Measurements from ENCODE around the gene TTR. TPM values are rescaled to one million over a fixed set of nuclear protein-coding genes. Genes with fewer than 3 reads are reported as not detected.
A peak's percentile ranks its signal among the peaks of the same experiment; 100 is the strongest.

The TTR gene
- total and polyA plus RNA-seq, 2 experiments from 2014 or later = not detected

GRCh38 chr18:31548853-31549252 lies 42.8 kb upstream of the TTR start:
- Histone ChIP-seq H3K27me3 (ENCODE audit: insufficient read depth) (no peaks in the 10 kb centered on the region), H3K4me2 (no peak overlapping the region), H4K20me1 (replicated peaks; ENCODE audit: insufficient read depth) (no peaks in the 10 kb centered on the region), H2AFZ (no peak overlapping the region), H3K9me2 (ENCODE audit: insufficient read depth) (no peaks in the 10 kb centered on the region), H3K36me3 (ENCODE audit: insufficient read depth) (peaks cover 6% of the 10 kb centered on the region; the same call in 1 of the 2 replicates), H3K27ac (ENCODE audit: low read depth) (peak overlapping the region; percentile 1; the same call in 1 of the 2 replicates), H3K4me3 (no peak overlapping the region), H3F3A (replicated peaks; ENCODE audit: low read depth) (no peaks in the 10 kb centered on the region), H3K79me2 (replicated peaks; ENCODE audit: insufficient read depth) (no peaks in the 10 kb centered on the region), H3K4me1 (ENCODE audit: insufficient read depth) (peaks cover 11% of the 10 kb centered on the region)
- DNase-seq (ENCODE audit: low spot score) (no peak), ATAC-seq (no peak)
- Mint-ChIP-seq H3K27me3 (ENCODE audit: insufficient read depth, low read depth, poor library complexity) (peaks cover 3% of the 10 kb centered on the region), H3K4me1 (peaks cover 19% of the 10 kb centered on the region), H3K4me3 (no peak overlapping the region; the same call in 2 of the 3 replicates), H3K9me3 (no peaks in the 10 kb centered on the region; the same call in 2 of the 3 replicates), H3K27ac (peak overlapping the region; percentile 60), H3K36me3 (ENCODE audit: low read depth) (peaks cover 32% of the 10 kb centered on the region)
- no peak for TF ChIP-seq EZH2 (IDR thresholded peaks at IDR 0.05; ENCODE audit: low read depth, unreplicated experiment)
- TF ChIP-seq ZNF462 (CRISPR knock-in tag; IDR thresholded peaks at IDR 0.05) = no peak
- TF ChIP-seq ZNF331 (CRISPR knock-in tag; IDR thresholded peaks at IDR 0.05; ENCODE audit: low read depth) = no peak
- no peak for TF ChIP-seq EZH2phosphoT487 (IDR thresholded peaks at IDR 0.05; ENCODE audit: unreplicated experiment)
- no peak for TF ChIP-seq REST (IDR thresholded peaks at IDR 0.05; ENCODE audit: unreplicated experiment)
- TF ChIP-seq NANOG (IDR thresholded peaks at IDR 0.05; ENCODE audit: borderline replicate concordance) = no peak
- no peak for TF ChIP-seq STAT1 (IDR thresholded peaks at IDR 0.05; ENCODE audit: unreplicated experiment)
- no peak for TF ChIP-seq POLR2AphosphoS5 (IDR thresholded peaks at IDR 0.05; ENCODE audit: low read depth)
- no peak for TF ChIP-seq ZNF114 (CRISPR knock-in tag; IDR thresholded peaks at IDR 0.05)
- no peak for TF ChIP-seq CREB1 (CRISPR knock-in tag; IDR thresholded peaks at IDR 0.05; ENCODE audit: low read depth)
- TF ChIP-seq ETS1 (IDR thresholded peaks at IDR 0.05) = no peak
- no peak for TF ChIP-seq CTCF (conservative IDR thresholded peaks at IDR 0.05; ENCODE audit: low read depth in 2 of 2)
- TF ChIP-seq JUNB (IDR thresholded peaks at IDR 0.05; ENCODE audit: unreplicated experiment) = no peak
